K562 (cell line): Measurements from ENCODE around the gene SLC8A1. TPM values are rescaled to one million over a fixed set of nuclear protein-coding genes. Genes with fewer than 3 reads are reported as not detected.

Experiments used
- ATAC-seq: fragments of 200-7000 bp; cut with Tn5 transposase; 3 replicates; pipeline ENCODE4 v1.9.1; 2020; ENCODE audit warnings: moderate library complexity
- BruUV-seq: library from RNA; stranded (reverse); fragments of 400-500 nt; replicated peaks from 2 replicates; lab custom pipeline; 2021; lab: Mats Ljungman, UMichigan
- CTCF ChIA-PET: fragments of 300-600 bp; formaldehyde crosslinking; extraction: SDS; loops from one replicate; lab custom pipeline; 2021; ENCODE audit warnings: low intra/inter-chr PET ratio; lab: Yijun Ruan, JAX
- POLR2A ChIA-PET: fragments of 300-600, 350-650 bp; sonication (Branson Sonifier 250); formaldehyde crosslinking; extraction: SDS; loops from one replicate; lab custom pipeline; 2021; ENCODE audit warnings: antibody characterized with exemption, inconsistent platforms; lab: Yijun Ruan, JAX
- DNase-seq, 4 experiments: peaks; one replicate each; pipeline versions ENCODE4 v3.0.0 to v3.0.0-alpha.2; 2011 to 2018; ENCODE audit warnings: low spot score in 3 of 4, mixed read lengths in 3 of 4; ENCODE audit errors: extremely low read depth in 1 of 4
- FAIRE-seq: peaks from 2 replicates; lab custom pipeline; 2011; peaks lifted over from hg19 to GRCh38; lab: Jason Lieb, UNC
- H2AFZ ChIP-seq: 2 replicates; pipeline ENCODE4 v1.6.0; 2011; ENCODE audit warnings: low read depth, low read length, control low read depth, inconsistent platforms
- H3K27ac ChIP-seq: fragments of 200-600 bp; 3 replicates; pipeline ENCODE4 v1.8.0; 2011; ENCODE audit warnings: low read depth, mild to moderate bottlenecking, control low read depth, inconsistent platforms, low read length, moderate library complexity, mixed read lengths; ENCODE audit errors: extremely low read depth
- H3K27me3 ChIP-seq, 2 experiments: fragments of 300-600 bp in 1 of 2; 2 replicates in 1 of 2; 3 replicates in 1 of 2; pipeline versions ENCODE4 v1.6.0 to v1.8.0; 2011; ENCODE audit warnings: inconsistent platforms in 2 of 2, low read length in 2 of 2, mild to moderate bottlenecking in 1 of 2, mixed read lengths in 1 of 2, moderate library complexity in 1 of 2; ENCODE audit not compliant: control insufficient read depth in 2 of 2, insufficient read depth in 2 of 2
- H3K36me3 ChIP-seq: fragments of 300-600 bp; 3 replicates; pipeline ENCODE4 v1.8.0; 2011; ENCODE audit warnings: mild to moderate bottlenecking, low read length, inconsistent platforms; ENCODE audit not compliant: control insufficient read depth, insufficient read depth
- H3K4me1 ChIP-seq, 2 experiments: fragments of 200-600 bp in 1 of 2; replicated peaks in 1 of 2; 2 replicates in 1 of 2; 3 replicates in 1 of 2; pipeline versions ENCODE4 v1.5.1 to v1.8.0; 2011; ENCODE audit warnings: inconsistent platforms in 2 of 2, low read length in 2 of 2, mild to moderate bottlenecking in 1 of 2, mixed read lengths in 1 of 2, moderate library complexity in 1 of 2; ENCODE audit not compliant: control insufficient read depth in 2 of 2, insufficient read depth in 2 of 2
- H3K4me2 ChIP-seq: 2 replicates; pipeline ENCODE4 v1.6.1; 2011; ENCODE audit warnings: low read length, control low read depth, inconsistent platforms, mixed read lengths; ENCODE audit not compliant: insufficient read depth
- H3K4me3 ChIP-seq: fragments of 200-600 bp; sonication (generic), shearing (Covaris generic); 2 replicates; pipeline ENCODE4 v1.5.1; 2016; ENCODE audit warnings: control low read depth, inconsistent platforms
- H3K79me2 ChIP-seq: fragments of 200-600 bp; 3 replicates; pipeline ENCODE4 v1.8.0; 2011; ENCODE audit warnings: low read length, inconsistent platforms; ENCODE audit not compliant: control insufficient read depth, insufficient read depth
- H3K9ac ChIP-seq, 2 experiments: 2 replicates each; pipeline versions ENCODE4 v1.6.0 to v1.6.1; 2011; ENCODE audit warnings: low read depth in 2 of 2, low read length in 2 of 2, control low read depth in 1 of 2, inconsistent platforms in 1 of 2, mild to moderate bottlenecking in 1 of 2, mixed read lengths in 1 of 2; ENCODE audit not compliant: insufficient read depth in 1 of 2
- H3K9me1 ChIP-seq: one replicate; pipeline ENCODE4 v1.6.0; 2011; ENCODE audit warnings: inconsistent platforms, mild to moderate bottlenecking, low read length, moderate library complexity; ENCODE audit not compliant: control insufficient read depth, insufficient read depth
- H3K9me3 ChIP-seq: replicated peaks from 2 replicates; pipeline ENCODE4 v1.5.1; 2011; ENCODE audit warnings: low read depth, low read length, inconsistent platforms; ENCODE audit not compliant: control insufficient read depth, insufficient read depth
- H4K20me1 ChIP-seq: replicated peaks from 2 replicates; pipeline ENCODE4 v1.6.1; 2011; ENCODE audit warnings: low read length, inconsistent platforms, mixed read lengths; ENCODE audit not compliant: control insufficient read depth, insufficient read depth
- ADNP ChIP-seq: fragments of 200-800 bp; sonication (Bioruptor generic); IDR thresholded peaks from 2 replicates; pipeline ENCODE4 v1.6.1; 2016; ENCODE audit warnings: missing genetic modification characterization, missing compliant biosample characterization
- BCL6 ChIP-seq: fragments of 250-450 bp; sonication (Bioruptor Pico); IDR thresholded peaks from 2 replicates; pipeline ENCODE4 v1.4.0; 2020
- BHLHE40 ChIP-seq: IDR thresholded peaks from 2 replicates; pipeline ENCODE4 v1.6.1; 2011; ENCODE audit warnings: low read length, improper control_type of control experiment
- GTF2E2 ChIP-seq: fragments of 200-800 bp; sonication (Bioruptor generic); IDR thresholded peaks from 2 replicates; pipeline ENCODE4 v1.6.1; 2016; ENCODE audit warnings: missing genetic modification characterization, missing compliant biosample characterization
- HMGXB4 ChIP-seq: sonication (generic); formaldehyde crosslinking; IDR thresholded peaks from 2 replicates; pipeline ENCODE4 v1.8.1; 2023; ENCODE audit warnings: mild to moderate bottlenecking, missing genetic modification reagents
- ID3 ChIP-seq, 2 experiments: fragments of 250-450 bp in 1 of 2; fragments of 450-650 bp in 1 of 2; sonication (Bioruptor Pico) in 1 of 2; IDR thresholded peaks; 2 replicates each; pipeline versions ENCODE4 v1.6.1 to v1.8.0; 2016 to 2021; ENCODE audit warnings: mild to moderate bottlenecking in 2 of 2, moderate library complexity in 2 of 2, missing compliant biosample characterization in 1 of 2, missing genetic modification characterization in 1 of 2
- JUN ChIP-seq, 2 experiments: sonication (generic) in 1 of 2; formaldehyde crosslinking in 1 of 2; IDR thresholded peaks; 2 replicates each; pipeline versions ENCODE4 v1.6.1 to v1.8.0; 2012 to 2022; ENCODE audit warnings: borderline replicate concordance in 2 of 2, mild to moderate bottlenecking in 2 of 2, improper control_type of control experiment in 1 of 2, low read depth in 1 of 2, low read length in 1 of 2, missing genetic modification reagents in 1 of 2
- TOE1 ChIP-seq, 2 experiments: fragments of 450-650 bp in 1 of 2; sonication (generic) in 1 of 2; formaldehyde crosslinking in 1 of 2; IDR thresholded peaks; 2 replicates each; pipeline versions ENCODE4 v1.7.1 to v1.8.0; 2016 to 2022; ENCODE audit warnings: borderline replicate concordance in 2 of 2, mild to moderate bottlenecking in 2 of 2, antibody characterized with exemption in 1 of 2, inconsistent platforms in 1 of 2, low read depth in 1 of 2, missing genetic modification reagents in 1 of 2, moderate library complexity in 1 of 2
- ZKSCAN1 ChIP-seq: fragments of 150-350 bp; IDR thresholded peaks from 2 replicates; pipeline ENCODE4 v1.6.1; 2016; ENCODE audit warnings: low read depth, low read length
- ZNF583 ChIP-seq: fragments of 250-450 bp; sonication (Bioruptor Pico); IDR thresholded peaks from 2 replicates; pipeline ENCODE4 v1.4.0; 2020
- WGBS: fragments of 100-300 bp; shearing (Covaris generic); methylation state at CpG from one replicate; pipeline ENCODE4 v1.1.6; 2016; ENCODE audit warnings: low coverage, mixed read lengths; ENCODE audit not compliant: insufficient coverage; ENCODE audit errors: missing lambda C conversion rate; 5-methylcytosine and 5-hydroxymethylcytosine counted together
- in situ Hi-C: fragments of 300-500 bp; cut with MboI; formaldehyde crosslinking; loops from 4 replicates; pipeline ENCODE4 v1.15.0; 2018; ENCODE audit warnings: inconsistent platforms, mixed read lengths
- intact Hi-C: fragments of 100-400 bp; cut with micrococcal nuclease; formaldehyde crosslinking; loops from 2 replicates; pipeline ENCODE4 v1.14.2; 2022
- polyA plus RNA-seq, 8 experiments: library from polyadenylated mRNA; depleted of rRNA in 4 of 8; stranded (reverse) in 5 of 8; unstranded in 3 of 8; fragments of >200 nt; fragmentation: Nextera tagmentation in 2 of 8; fragmentation: Illumina TruSeq in 1 of 8; extraction: Ambion mirVana in 2 of 8; extraction: Trizol in 1 of 8; gene quantifications; 2 replicates each; pipeline versions ENCODE4 v1.2.1 to v1.2.3, GENCODE V29; 2011 to 2014; ENCODE audit warnings: inconsistent platforms in 1 of 8, missing spikeins in 1 of 8
- total RNA-seq, 7 experiments: library from RNA; depleted of rRNA in 6 of 7; stranded (reverse); fragments of >200 nt in 6 of 7; fragmentation: Illumina TruSeq in 2 of 7; extraction: Trizol in 2 of 7; gene quantifications; 2 replicates each; pipeline versions ENCODE4 v1.2.1 to v1.2.3, GENCODE V29; 2011 to 2021; ENCODE audit warnings: low replicate concordance in 1 of 7
- TF ChIP-seq, protein P1 (sequence below): fragments of 250-450 bp; sonication (Bioruptor Pico); IDR thresholded peaks from 2 replicates; pipeline ENCODE4 v1.8.0; 2022; ENCODE audit warnings: moderate library complexity, mild to moderate bottlenecking, inconsistent platforms

The SLC8A1 gene
- total and polyA plus RNA-seq, 9 of the 15 experiments (the other 6 are each of a cell fraction or from before 2014, with no cell fraction given), result not detected

GRCh38 chr2:40281021-40281940 is 170.6 kb downstream of the SLC8A1 start:
- BruUV-seq, result no TSS peak
- ATAC-seq (no peak), FAIRE-seq (no peak), DNase-seq (no peak)
- Histone ChIP-seq H3K79me2 (no peaks in the 10 kb centered on the region), H3K4me2 (no peak overlapping the region), H3K9me3 (no peaks in the 10 kb centered on the region), H3K4me3 (no peak overlapping the region), H3K36me3 (no peaks in the 10 kb centered on the region), H2AFZ (no peak overlapping the region), H4K20me1 (no peaks in the 10 kb centered on the region), H3K4me1 (no peaks in the 10 kb centered on the region), H3K27ac (no peak overlapping the region), H3K9me1 (no peaks in the 10 kb centered on the region), H3K9ac (no peak overlapping the region), H3K27me3 (no peaks in the 10 kb centered on the region)
- in situ Hi-C loops (no loop called here), intact Hi-C loops (no loop called here)
- TF ChIP-seq BHLHE40 (no peak), ZNF583 (no peak), GTF2E2 (tag) (no peak), JUN (IDR thresholded peaks at IDR 0.05; ENCODE audit: borderline replicate concordance, low read depth, low read length) (no peak), JUN (CRISPR knock-in tag; IDR thresholded peaks at IDR 0.05; ENCODE audit: borderline replicate concordance) (no peak), ADNP (no peak), TOE1 (IDR thresholded peaks at IDR 0.05; ENCODE audit: borderline replicate concordance) (no peak), TOE1 (CRISPR knock-in tag; IDR thresholded peaks at IDR 0.05; ENCODE audit: borderline replicate concordance, low read depth) (no peak), ID3 (CRISPR knock-in tag; IDR thresholded peaks at IDR 0.05) (no peak), ID3 (tag; IDR thresholded peaks at IDR 0.05) (no peak), BCL6 (CRISPR knock-in tag) (no peak), HMGXB4 (CRISPR knock-in tag) (no peak), ZKSCAN1 (no peak)
- TF ChIP-seq, protein P1, sequence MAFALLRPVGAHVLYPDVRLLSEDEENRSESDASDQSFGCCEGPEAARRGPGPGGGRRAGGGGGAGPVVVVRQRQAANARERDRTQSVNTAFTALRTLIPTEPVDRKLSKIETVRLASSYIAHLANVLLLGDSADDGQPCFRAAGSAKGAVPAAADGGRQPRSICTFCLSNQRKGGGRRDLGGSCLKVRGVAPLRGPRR (CRISPR knock-in tag), result no peak
- POLR2A ChIA-PET, result no interaction called here
- CTCF ChIA-PET, result no interaction called here
- WGBS, result 0% methylated on average over 3 of the region's 3 CpGs
